Mesenchymal stem cell (in vitro differentiated cells and primary cell): ENCODE data around the gene OSBPL1A.

Experiments used
- DNase-seq: peaks from one replicate; pipeline ENCODE4 v3.0.0-alpha.2; 2013
- H2AFZ ChIP-seq: one replicate; pipeline ENCODE4 v1.6.1; 2013; ENCODE audit warnings: low read depth, mild to moderate bottlenecking, control low read depth, inconsistent platforms, low read length, moderate library complexity
- H2AK5ac ChIP-seq: 2 replicates; pipeline ENCODE4 v1.6.1; 2013; ENCODE audit warnings: low read length, moderate library complexity, mild to moderate bottlenecking, inconsistent platforms; ENCODE audit not compliant: severe bottlenecking
- H2BK120ac ChIP-seq: one replicate; pipeline ENCODE4 v1.6.1; 2013; ENCODE audit warnings: low read depth, mild to moderate bottlenecking, inconsistent platforms, low read length, moderate library complexity
- H2BK12ac ChIP-seq, 2 experiments: one replicate each; pipeline ENCODE4 v1.6.1; 2013; ENCODE audit warnings: inconsistent platforms in 2 of 2, low read length in 2 of 2, mild to moderate bottlenecking in 2 of 2, moderate library complexity in 2 of 2, control low read depth in 1 of 2
- H2BK15ac ChIP-seq: one replicate; pipeline ENCODE4 v1.6.1; 2013; ENCODE audit warnings: mild to moderate bottlenecking, low read depth, inconsistent platforms; ENCODE audit not compliant: poor library complexity, severe bottlenecking
- H2BK5ac ChIP-seq: 2 replicates; pipeline ENCODE4 v1.6.1; 2013; ENCODE audit warnings: low read depth, mild to moderate bottlenecking, low read length, control low read depth, inconsistent platforms; ENCODE audit not compliant: poor library complexity, severe bottlenecking
- H3K14ac ChIP-seq, 2 experiments: one replicate each; pipeline ENCODE4 v1.6.1; 2013; ENCODE audit warnings: inconsistent platforms in 2 of 2, low read length in 2 of 2, control low read depth in 1 of 2, mild to moderate bottlenecking in 1 of 2, moderate library complexity in 1 of 2
- H3K18ac ChIP-seq, 2 experiments: one replicate each; pipeline ENCODE4 v1.6.1; 2013; ENCODE audit warnings: inconsistent platforms in 2 of 2, low read length in 2 of 2, control low read depth in 1 of 2, low read depth in 1 of 2, mild to moderate bottlenecking in 1 of 2
- H3K23ac ChIP-seq, 2 experiments: one replicate each; pipeline ENCODE4 v1.6.1; 2013; ENCODE audit warnings: inconsistent platforms in 2 of 2, low read length in 2 of 2, mild to moderate bottlenecking in 2 of 2, moderate library complexity in 2 of 2, control low read depth in 1 of 2
- H3K27ac ChIP-seq: 2 replicates; pipeline ENCODE4 v1.5.1; 2013; ENCODE audit warnings: mild to moderate bottlenecking, moderate library complexity, low read length, control low read depth, inconsistent platforms; ENCODE audit not compliant: poor library complexity, severe bottlenecking
- H3K27me3 ChIP-seq, 2 experiments: 2 replicates each; pipeline versions ENCODE4 v1.6.1 to v1.7.0; 2013; ENCODE audit warnings: low read length in 2 of 2, mild to moderate bottlenecking in 2 of 2, moderate library complexity in 2 of 2, control low read depth in 1 of 2, inconsistent platforms in 1 of 2; ENCODE audit not compliant: control insufficient read depth in 1 of 2, insufficient read depth in 1 of 2
- H3K36me3 ChIP-seq, 2 experiments: 2 replicates each; pipeline versions ENCODE4 v1.6.1 to v1.7.0; 2013; ENCODE audit warnings: low read length in 2 of 2, control low read depth in 1 of 2, inconsistent platforms in 1 of 2, low read depth in 1 of 2, mild to moderate bottlenecking in 1 of 2; ENCODE audit not compliant: insufficient read depth in 2 of 2, control insufficient read depth in 1 of 2
- H3K4ac ChIP-seq, 2 experiments: one replicate each; pipeline ENCODE4 v1.6.1; 2013; ENCODE audit warnings: inconsistent platforms in 2 of 2, low read length in 2 of 2, mild to moderate bottlenecking in 2 of 2, moderate library complexity in 2 of 2, control low read depth in 1 of 2, low read depth in 1 of 2
- H3K4me1 ChIP-seq: 2 replicates; pipeline ENCODE4 v1.6.1; 2013; ENCODE audit warnings: low read depth, low read length, control low read depth; ENCODE audit not compliant: control insufficient read depth, insufficient read depth
- H3K4me2 ChIP-seq: 2 replicates; pipeline ENCODE4 v1.6.1; 2013; ENCODE audit warnings: low read length, mild to moderate bottlenecking, inconsistent platforms; ENCODE audit not compliant: poor library complexity, severe bottlenecking
- H3K4me3 ChIP-seq, 2 experiments: 2 replicates each; pipeline versions ENCODE4 v1.5.1 to v1.7.0; 2013; ENCODE audit warnings: low read length in 2 of 2, mild to moderate bottlenecking in 2 of 2, control low read depth in 1 of 2, low read depth in 1 of 2; ENCODE audit not compliant: insufficient read depth in 1 of 2
- H3K79me1 ChIP-seq: replicated peaks from 2 replicates; pipeline ENCODE4 v1.6.1; 2013; ENCODE audit warnings: mild to moderate bottlenecking, control low read depth, low read length, inconsistent platforms; ENCODE audit not compliant: poor library complexity, severe bottlenecking
- H3K9ac ChIP-seq: 2 replicates; pipeline ENCODE4 v1.7.0; 2013; ENCODE audit warnings: mild to moderate bottlenecking, low read length, moderate library complexity
- H3K9me3 ChIP-seq: 2 replicates; pipeline ENCODE4 v1.7.0; 2013; ENCODE audit warnings: mild to moderate bottlenecking, low read length; ENCODE audit not compliant: control insufficient read depth
- H4K8ac ChIP-seq: one replicate; pipeline ENCODE4 v1.6.1; 2013; ENCODE audit warnings: inconsistent platforms, mild to moderate bottlenecking, low read length, moderate library complexity
- H4K91ac ChIP-seq: one replicate; pipeline ENCODE4 v1.6.1; 2013; ENCODE audit warnings: mild to moderate bottlenecking, low read length, inconsistent platforms
- WGBS: methylation state at CpG from one replicate; pipeline ENCODE4 v1.1.7; 2013; ENCODE audit warnings: mixed read lengths; 5-methylcytosine and 5-hydroxymethylcytosine counted together

OSBPL1A gene

DNA sequence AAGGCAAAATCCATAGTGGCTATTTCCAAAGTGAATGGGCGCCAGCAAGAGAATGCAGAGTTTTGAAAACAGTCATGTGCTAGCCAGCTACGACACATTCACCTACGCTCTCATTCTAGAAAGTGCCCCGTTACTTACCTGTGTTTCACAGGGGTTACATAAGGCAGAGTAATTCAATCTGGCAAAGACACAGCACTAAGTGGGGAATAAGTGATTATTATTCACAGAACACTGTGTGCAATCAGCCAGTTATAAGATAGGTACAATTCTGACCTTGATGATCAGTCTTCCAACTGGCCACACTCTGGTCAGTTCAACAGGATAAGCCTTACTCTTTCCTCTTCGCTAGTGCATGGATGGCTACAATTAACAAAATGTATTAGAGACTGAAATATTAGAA lies 152.9 kb downstream of the OSBPL1A start:
- Histone ChIP-seq H3K4me3 (no peak overlapping the region), H2BK12ac (no peak overlapping the region), H4K91ac (no peak overlapping the region), H3K14ac (no peak overlapping the region), H3K9me3 (no peaks in the 10 kb centered on the region), H2BK120ac (no peak overlapping the region), H2BK15ac (no peak overlapping the region), H3K4ac (no peak overlapping the region), H3K27ac (no peak overlapping the region), H2AFZ (no peak overlapping the region), H3K27me3 (no peaks in the 10 kb centered on the region), H4K8ac (no peak overlapping the region), H3K23ac (no peak overlapping the region), H2BK5ac (no peak overlapping the region), H3K4me1 (no peaks in the 10 kb centered on the region), H2AK5ac (no peak overlapping the region), H3K18ac (no peak overlapping the region), H3K36me3 (peaks cover 1 to 20% of the 10 kb centered on the region in 2 experiments), H3K4me2 (no peak overlapping the region), H3K79me1 (peaks cover 12% of the 10 kb centered on the region), H3K9ac (no peak overlapping the region)
- no peak for DNase-seq
- WGBS, result 97% methylated on average over 5 of the region's 5 CpGs

DNA sequence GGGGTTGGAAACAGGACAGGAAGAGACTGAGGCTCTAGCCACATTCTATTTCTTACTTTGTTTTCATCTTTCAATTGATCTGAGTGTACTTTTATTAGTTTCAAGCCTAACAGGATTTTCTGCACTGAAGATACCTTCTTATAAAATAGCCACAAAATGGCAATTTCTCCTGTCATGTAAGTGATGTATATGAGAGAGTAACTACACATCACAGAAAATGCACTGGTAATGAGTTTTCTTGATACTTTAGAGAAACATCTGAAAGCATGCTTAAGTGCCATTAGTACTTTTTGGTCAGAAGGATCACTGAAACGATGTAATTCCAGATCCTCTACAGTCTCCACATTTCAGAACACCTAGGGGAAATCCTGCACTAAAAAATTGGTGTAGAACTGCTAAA lies 153.9 kb downstream of the OSBPL1A start:
- 89% methylated on average over 1 of the region's 1 CpG for WGBS
- Histone ChIP-seq H4K8ac (no peak overlapping the region), H2BK15ac (no peak overlapping the region)

DNA sequence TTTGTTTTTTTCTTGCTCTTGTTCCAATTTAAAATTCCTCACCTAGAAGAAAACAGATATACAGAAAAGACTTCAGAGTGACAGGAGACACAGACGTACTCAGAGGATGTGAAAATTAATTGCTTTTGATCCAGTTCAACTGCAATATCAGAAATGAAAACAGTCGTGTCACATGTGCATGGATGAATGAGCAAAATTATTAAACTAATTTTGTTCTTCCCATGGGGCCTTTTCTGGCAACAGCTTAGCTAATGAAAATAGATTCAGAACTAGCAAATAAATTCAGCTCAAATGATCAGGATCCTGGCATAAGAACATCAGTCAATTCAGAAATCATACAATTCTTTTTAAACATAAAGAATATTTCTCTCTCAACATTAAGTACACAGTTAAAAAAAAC lies 158.3 kb downstream of the OSBPL1A start:
- peaks cover 0 to 52% of the 10 kb centered on the region in 2 experiments for H3K36me3 ChIP-seq
- no peak overlapping the region for H2BK5ac ChIP-seq
- no peak overlapping the region for H3K4me2 ChIP-seq
- H2BK120ac ChIP-seq, result no peak overlapping the region
- H4K91ac ChIP-seq, result no peak overlapping the region
- H2AK5ac ChIP-seq, result no peak overlapping the region
- H3K9ac ChIP-seq, result no peak overlapping the region
- H3K79me1 ChIP-seq, result peaks cover 6% of the 10 kb centered on the region
- H2BK15ac ChIP-seq, result no peak overlapping the region
- H2AFZ ChIP-seq, result no peak overlapping the region
- no peak overlapping the region for H2BK12ac ChIP-seq
- no peak overlapping the region for H3K4me3 ChIP-seq
- H3K14ac ChIP-seq, result no peak overlapping the region
- H3K27ac ChIP-seq, result no peak overlapping the region
- 100% methylated on average over 2 of the region's 2 CpGs for WGBS
- no peaks in the 10 kb centered on the region for H3K27me3 ChIP-seq
- H3K4ac ChIP-seq, result no peak overlapping the region
- H3K18ac ChIP-seq, result no peak overlapping the region
- no peaks in the 10 kb centered on the region for H3K4me1 ChIP-seq
- no peak for DNase-seq
- H3K23ac ChIP-seq, result no peak overlapping the region
- no peaks in the 10 kb centered on the region for H3K9me3 ChIP-seq
- no peak overlapping the region for H4K8ac ChIP-seq

More for the DNA sequence above, 153.9 kb downstream of the OSBPL1A start:
- Histone ChIP-seq H3K23ac (no peak overlapping the region), H3K4ac (no peak overlapping the region), H3K9ac (no peak overlapping the region), H2BK120ac (no peak overlapping the region), H3K14ac (no peak overlapping the region), H3K79me1 (peaks cover 9% of the 10 kb centered on the region), H2AFZ (no peak overlapping the region), H3K9me3 (no peaks in the 10 kb centered on the region), H3K27ac (no peak overlapping the region), H4K91ac (no peak overlapping the region), H2BK12ac (no peak overlapping the region), H2AK5ac (no peak overlapping the region), H2BK5ac (no peak overlapping the region), H3K36me3 (peaks cover 0 to 26% of the 10 kb centered on the region in 2 experiments), H3K18ac (no peak overlapping the region), H3K4me1 (no peaks in the 10 kb centered on the region), H3K4me2 (no peak overlapping the region), H3K27me3 (no peaks in the 10 kb centered on the region), H3K4me3 (no peak overlapping the region)
- DNase-seq, result no peak

DNA sequence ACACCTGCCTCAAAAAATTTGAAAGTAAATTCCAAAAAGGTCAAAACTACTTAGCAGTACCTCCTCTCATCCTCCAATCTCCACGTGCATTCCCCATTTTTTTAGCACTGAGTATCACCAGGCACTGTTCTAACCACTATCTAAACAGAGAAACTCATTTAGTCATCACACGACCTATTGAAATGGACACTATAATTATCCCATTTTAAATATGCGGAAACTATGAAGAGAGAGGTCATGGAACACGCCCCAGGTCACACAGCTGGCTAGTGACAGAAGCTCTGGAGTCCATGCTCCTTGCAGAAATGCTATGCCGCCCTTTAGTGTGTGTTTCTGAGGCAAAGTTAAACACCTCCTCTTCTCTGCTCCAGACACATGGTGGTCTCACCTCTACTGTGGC lies 159.2 kb downstream of the OSBPL1A start:
- Histone ChIP-seq H3K4ac (no peak overlapping the region), H2AK5ac (no peak overlapping the region), H3K23ac (no peak overlapping the region), H3K14ac (no peak overlapping the region), H2BK120ac (no peak overlapping the region), H3K4me2 (no peak overlapping the region), H2BK15ac (no peak overlapping the region), H3K18ac (no peak overlapping the region), H3K27ac (no peak overlapping the region), H3K9me3 (no peaks in the 10 kb centered on the region), H3K27me3 (no peaks in the 10 kb centered on the region), H3K4me3 (no peak overlapping the region), H2BK12ac (no peak overlapping the region), H2BK5ac (no peak overlapping the region), H4K8ac (no peak overlapping the region), H2AFZ (no peak overlapping the region), H3K79me1 (peaks cover 6% of the 10 kb centered on the region), H3K36me3 (peaks cover 0 to 56% of the 10 kb centered on the region in 2 experiments), H3K9ac (no peak overlapping the region), H4K91ac (no peak overlapping the region), H3K4me1 (no peaks in the 10 kb centered on the region)
- no peak for DNase-seq
- WGBS, result 67% methylated on average over 5 of the region's 5 CpGs
